B cell (primary cell): ENCODE results near the gene CEP89. TPM values are rescaled to one million over a fixed set of nuclear protein-coding genes. Genes with fewer than 3 reads are reported as not detected.
"Not testable (repeated sequence)": the region's sequence is repeated elsewhere in the genome, so short reads cannot be mapped to it uniquely, and the experiment has no call there.

Experiments
- ATAC-seq: fragments of 200-7000 bp; cut with Tn5 transposase; one replicate; pipeline ENCODE4 v1.10.0; 2021; ENCODE audit warnings: low read depth, mild to moderate bottlenecking, moderate number of reproducible peaks, moderate library complexity
- CTCF ChIA-PET: fragments of 350-600 bp; sonication (Branson Sonifier 250); formaldehyde crosslinking; loops from one replicate; lab custom pipeline; 2021; ENCODE audit warnings: antibody characterized with exemption, inconsistent platforms; lab: Charles Lee
- POLR2A ChIA-PET: fragments of 350-600 bp; sonication (Branson Sonifier 250); formaldehyde crosslinking; loops from one replicate; lab custom pipeline; 2021; ENCODE audit warnings: antibody characterized with exemption; lab: Charles Lee
- DNase-seq: peaks from one replicate; pipeline ENCODE4 v3.0.0; 2013
- H2AFZ ChIP-seq: 2 replicates; pipeline ENCODE4 v1.6.1; 2012; ENCODE audit warnings: mild to moderate bottlenecking, low read depth, low read length; ENCODE audit not compliant: insufficient read depth, poor library complexity, severe bottlenecking
- H3K27ac ChIP-seq, 2 donors: 1 replicate in 1 of 2; 2 replicates in 1 of 2; pipeline ENCODE4 v1.5.1; 2012 to 2013; ENCODE audit warnings: low read length in 2 of 2, mild to moderate bottlenecking in 2 of 2, moderate library complexity in 1 of 2
- H3K27me3 ChIP-seq, 4 experiments: fragments of 200-600 bp in 1 of 4; sonication (generic) in 1 of 4; replicated peaks in 1 of 4; 1 replicate in 2 of 4; 2 replicates in 2 of 4; pipeline versions ENCODE4 v1.6.1 to v1.7.0; 2013 to 2016; ENCODE audit warnings: low read length in 3 of 4, mild to moderate bottlenecking in 2 of 4, mixed read lengths in 1 of 4, moderate library complexity in 1 of 4; ENCODE audit not compliant: insufficient read depth in 4 of 4, control insufficient read depth in 3 of 4; ENCODE audit errors: control extremely low read depth in 1 of 4
- H3K36me3 ChIP-seq, 2 experiments: replicated peaks in 1 of 2; 1 replicate in 1 of 2; 2 replicates in 1 of 2; pipeline versions ENCODE4 v1.6.1 to v1.7.1; 2013; ENCODE audit warnings: low read length in 1 of 2; ENCODE audit not compliant: insufficient read depth in 2 of 2, control insufficient read depth in 1 of 2; ENCODE audit errors: control extremely low read depth in 1 of 2, extremely low read depth in 1 of 2
- H3K4me1 ChIP-seq, 2 donors: fragments of 200-600 bp in 1 of 2; sonication (generic) in 1 of 2; 1 replicate in 1 of 2; 2 replicates in 1 of 2; pipeline versions ENCODE4 v1.5.1 to v1.6.1; 2013 to 2017; ENCODE audit warnings: low read length in 2 of 2; ENCODE audit not compliant: control insufficient read depth in 2 of 2, insufficient read depth in 2 of 2
- H3K4me2 ChIP-seq: replicated peaks from 2 replicates; pipeline ENCODE3; 2012; ENCODE audit warnings: mild to moderate bottlenecking, low read depth, low read length; ENCODE audit not compliant: poor library complexity, severe bottlenecking
- H3K4me3 ChIP-seq, 5 experiments: fragments of 200-600 bp in 1 of 5; sonication (generic) in 1 of 5; 1 replicate in 3 of 5; 2 replicates in 2 of 5; pipeline versions ENCODE4 v1.5.1 to v1.7.0; 2011 to 2016; ENCODE audit warnings: low read length in 4 of 5, mild to moderate bottlenecking in 4 of 5, low read depth in 2 of 5, control low read depth in 1 of 5, moderate library complexity in 1 of 5; ENCODE audit not compliant: insufficient read depth in 1 of 5; ENCODE audit errors: control extremely low read depth in 1 of 5, extremely low read depth in 1 of 5
- H3K79me2 ChIP-seq: fragments of 200-600 bp; sonication (generic); one replicate; pipeline ENCODE4 v1.6.0; 2016; ENCODE audit warnings: low read length; ENCODE audit not compliant: control insufficient read depth, insufficient read depth
- H3K9ac ChIP-seq: fragments of 200-600 bp; sonication (generic); 2 replicates; pipeline ENCODE4 v1.6.1; 2017; ENCODE audit warnings: mild to moderate bottlenecking, low read length, moderate library complexity
- H3K9me3 ChIP-seq, 3 donors: one replicate each; pipeline versions ENCODE4 v1.6.1 to v1.7.1; 2013; ENCODE audit warnings: low read length in 2 of 3; ENCODE audit not compliant: control insufficient read depth in 2 of 3, insufficient read depth in 1 of 3; ENCODE audit errors: control extremely low read depth in 1 of 3
- H4K20me1 ChIP-seq: 2 replicates; pipeline ENCODE4 v1.6.0; 2012; ENCODE audit warnings: mild to moderate bottlenecking, low read length; ENCODE audit not compliant: insufficient read depth, control insufficient read depth, poor library complexity, severe bottlenecking
- H3K27ac Mint-ChIP-seq: one replicate; pipeline ENCODE4 v1.8.0; 2021; ENCODE audit warnings: mixed read lengths
- H3K27me3 Mint-ChIP-seq: one replicate; pipeline ENCODE4 v1.8.0; 2021; ENCODE audit warnings: mixed read lengths
- H3K4me1 Mint-ChIP-seq: one replicate; pipeline ENCODE4 v1.8.0; 2021; ENCODE audit warnings: mixed read lengths
- H3K4me3 Mint-ChIP-seq: one replicate; pipeline ENCODE4 v1.8.0; 2021; ENCODE audit warnings: mixed read lengths
- H3K9me3 Mint-ChIP-seq: one replicate; pipeline ENCODE4 v1.8.0; 2022; ENCODE audit warnings: mixed read lengths; ENCODE audit not compliant: insufficient read depth
- CTCF ChIP-seq: fragments of 200-600 bp; IDR thresholded peaks from one replicate; pipeline ENCODE4 v1.8.0; 2022; ENCODE audit warnings: antibody characterized with exemption, mild to moderate bottlenecking
- EZH2 ChIP-seq: IDR thresholded peaks from 2 replicates; pipeline ENCODE4 v1.6.1; 2012; ENCODE audit warnings: borderline replicate concordance, low read depth, mild to moderate bottlenecking, moderate library complexity, low read length; ENCODE audit not compliant: insufficient read depth, poor library complexity, severe bottlenecking
- WGBS: methylation state at CpG from one replicate; pipeline ENCODE4 v1.1.5; 2013; ENCODE audit warnings: missing lambda C conversion rate; ENCODE audit not compliant: insufficient coverage; 5-methylcytosine and 5-hydroxymethylcytosine counted together
- intact Hi-C: fragments of 100-400 bp; cut with micrococcal nuclease; formaldehyde crosslinking; loops from one replicate; pipeline ENCODE4 v1.10.0; 2022
- polyA minus RNA-seq: library from RNA; depleted of rRNA, polyadenylated mRNA; stranded (reverse); fragments of >200 nt; gene quantifications from 2 replicates; pipeline ENCODE4 v1.2.3, GENCODE V29; 2012
- polyA plus RNA-seq: library from polyadenylated mRNA; depleted of rRNA; stranded (reverse); fragments of >200 nt; gene quantifications from 2 replicates; pipeline ENCODE4 v1.2.3, GENCODE V29; 2012
- total RNA-seq, 2 donors: library from RNA; stranded (reverse); fragments of 120-200 nt in 1 of 2; gene quantifications; 1 replicate in 1 of 2; 2 replicates in 1 of 2; pipeline versions ENCODE4 v1.2.3 to v1.2.4, GENCODE V29; 2013 to 2022

The CEP89 gene
- total RNA-seq: 27.1 and 38.6 TPM in 2 replicates
- total RNA-seq (2013): 9.9 TPM
- 7.2 and 10.2 TPM in 2 replicates for polyA plus RNA-seq
- polyA minus RNA-seq: 9.9 and 10.2 TPM in 2 replicates

GRCh38 chr19:32971715-32972540 is at the start of gene CEP89, which contains the start of gene FAAP24:
Gene CEP89 (minus strand): TSS chr19:32971958. CDS start chr19:32971874, 84 bp downstream.
Gene FAAP24 (plus strand): TSS chr19:32972242. CDS start chr19:32973197, 955 bp downstream.
- Mint-ChIP-seq H3K4me3 (peak within 1 kb of the TSS; percentile 99), H3K4me1 (peaks cover 18% of the 10 kb centered on the region), H3K27ac (peak within 1 kb of the TSS; percentile 98), H3K9me3 (no peaks in the 10 kb centered on the region), H3K27me3 (no peaks in the 10 kb centered on the region)
- ATAC-seq (peak; percentile 99), DNase-seq (peak; percentile 100)
- Histone ChIP-seq H2AFZ (peak within 1 kb of the TSS; percentile 98), H3K27me3 (no peaks in the 10 kb centered on the region), H4K20me1 (no peaks in the 10 kb centered on the region), H3K4me2 (peak within 1 kb of the TSS; percentile 88), H3K79me2 (peaks cover 35% of the 10 kb centered on the region), H3K4me1 (peaks cover 8 to 16% of the 10 kb centered on the region in 2 donors), H3K4me3 (peak within 1 kb of the TSS; percentile 49 to 84 (median 80)), H3K9ac (peak within 1 kb of the TSS; percentile 78), H3K9me3 (no peaks in the 10 kb centered on the region), H3K27ac (peak within 1 kb of the TSS; percentile 85 to 92), H3K36me3 (no peaks in the 10 kb centered on the region)
- intact Hi-C loops: loop anchor here (1.0 to 5.0 kb wide), 5 partner anchors 90 to 565 kb away; partner anchors contain the start of genes DPY19L3, GPATCH1, PDCD5 and RHPN2
- ChIA-PET CTCF (interaction anchor here (0.6 kb wide), 1 partner anchor 528 kb away, joined by 3 read pairs; no protein-coding TSS in a partner anchor), POLR2A (interaction anchor here (0.6 to 1.3 kb wide), 2 partner anchors 109 to 307 kb away, joined by 3 to 7 read pairs; partner anchors contain the start of gene GPATCH1)
- WGBS: 2% methylated on average over 57 of the region's 57 CpGs
- TF ChIP-seq CTCF (no peak), EZH2 (no peak)

GRCh38 chr19:33010891-33011290 is 39.1 kb upstream of the CEP89 start:
- H3K9me3 ChIP-seq, H3K27me3 Mint-ChIP-seq, H3K9ac ChIP-seq, H3K27ac Mint-ChIP-seq, H3K4me1 ChIP-seq, CTCF ChIA-PET, H3K4me2 ChIP-seq, H3K79me2 ChIP-seq, POLR2A ChIA-PET, H3K36me3 ChIP-seq, H3K4me1 Mint-ChIP-seq, H3K27ac ChIP-seq, H4K20me1 ChIP-seq, H3K9me3 Mint-ChIP-seq, H3K4me3 Mint-ChIP-seq, intact Hi-C loops, H3K4me3 ChIP-seq, H2AFZ ChIP-seq, ATAC-seq, H3K27me3 ChIP-seq, DNase-seq: not testable (repeated sequence)
- WGBS: 100% methylated on average over 1 of the region's 4 CpGs
